ENCODE measurements around the gene TMEM220.

DNA sequence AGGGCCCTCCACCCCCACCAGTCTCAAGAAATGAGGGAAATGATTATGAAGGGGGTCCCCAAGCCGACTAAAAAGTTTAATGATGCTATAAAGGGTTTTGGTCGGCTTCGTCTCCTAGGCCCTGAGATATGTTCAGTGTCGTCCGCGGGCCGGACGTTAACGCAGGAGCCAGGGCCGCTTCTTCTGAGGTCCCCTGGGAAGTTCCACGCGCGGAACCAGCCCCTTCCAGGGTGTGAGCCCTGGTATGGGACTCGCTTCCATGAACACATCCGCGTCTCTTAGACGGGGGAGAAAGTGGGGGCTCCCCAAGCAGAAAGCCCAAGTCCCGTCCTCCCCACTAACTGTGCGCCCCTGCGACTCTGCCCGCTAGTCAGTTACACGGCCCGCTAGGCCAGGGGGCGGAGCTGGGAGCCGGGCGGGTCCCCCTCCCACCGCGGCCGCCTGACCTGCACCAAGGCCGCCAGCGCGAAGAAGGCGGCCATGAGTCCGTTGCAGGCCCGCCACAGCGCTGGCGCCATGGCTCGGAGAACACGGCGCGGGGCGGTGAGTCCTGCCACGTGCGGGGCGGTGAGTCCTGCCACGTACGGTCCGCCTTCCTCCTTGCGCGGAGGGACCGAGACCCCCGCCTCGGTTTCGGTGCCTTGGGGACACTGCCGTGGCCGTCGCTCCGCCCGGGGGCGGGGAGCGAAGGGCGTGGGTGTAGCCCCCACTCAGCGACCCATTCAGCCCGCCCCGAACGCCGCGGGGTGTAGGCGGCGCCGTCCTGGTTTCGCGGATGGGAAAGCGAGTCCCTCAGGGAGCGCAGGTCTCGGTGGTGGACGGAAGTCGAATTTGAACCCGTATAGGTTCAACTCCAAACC is at the start of gene TMEM220:
- TF ChIP-seq, protein P1, sequence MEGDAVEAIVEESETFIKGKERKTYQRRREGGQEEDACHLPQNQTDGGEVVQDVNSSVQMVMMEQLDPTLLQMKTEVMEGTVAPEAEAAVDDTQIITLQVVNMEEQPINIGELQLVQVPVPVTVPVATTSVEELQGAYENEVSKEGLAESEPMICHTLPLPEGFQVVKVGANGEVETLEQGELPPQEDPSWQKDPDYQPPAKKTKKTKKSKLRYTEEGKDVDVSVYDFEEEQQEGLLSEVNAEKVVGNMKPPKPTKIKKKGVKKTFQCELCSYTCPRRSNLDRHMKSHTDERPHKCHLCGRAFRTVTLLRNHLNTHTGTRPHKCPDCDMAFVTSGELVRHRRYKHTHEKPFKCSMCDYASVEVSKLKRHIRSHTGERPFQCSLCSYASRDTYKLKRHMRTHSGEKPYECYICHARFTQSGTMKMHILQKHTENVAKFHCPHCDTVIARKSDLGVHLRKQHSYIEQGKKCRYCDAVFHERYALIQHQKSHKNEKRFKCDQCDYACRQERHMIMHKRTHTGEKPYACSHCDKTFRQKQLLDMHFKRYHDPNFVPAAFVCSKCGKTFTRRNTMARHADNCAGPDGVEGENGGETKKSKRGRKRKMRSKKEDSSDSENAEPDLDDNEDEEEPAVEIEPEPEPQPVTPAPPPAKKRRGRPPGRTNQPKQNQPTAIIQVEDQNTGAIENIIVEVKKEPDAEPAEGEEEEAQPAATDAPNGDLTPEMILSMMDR (IDR thresholded peaks at IDR 0.05; ENCODE audit: poor library complexity) = no peak
- no peak for TF ChIP-seq EZH2 (IDR thresholded peaks at IDR 0.05; ENCODE audit: borderline replicate concordance)
- no peak for TF ChIP-seq EZH2phosphoT487 (IDR thresholded peaks at IDR 0.05; ENCODE audit: low read depth, severe bottlenecking, unreplicated experiment)

Data from hepatocyte (in vitro differentiated cells).